ENCODE data around the gene MOK.
"Not testable (repeated sequence)": the region's sequence is repeated elsewhere in the genome, so short reads cannot be mapped to it uniquely, and the experiment has no call there.

The MOK gene, protein sequence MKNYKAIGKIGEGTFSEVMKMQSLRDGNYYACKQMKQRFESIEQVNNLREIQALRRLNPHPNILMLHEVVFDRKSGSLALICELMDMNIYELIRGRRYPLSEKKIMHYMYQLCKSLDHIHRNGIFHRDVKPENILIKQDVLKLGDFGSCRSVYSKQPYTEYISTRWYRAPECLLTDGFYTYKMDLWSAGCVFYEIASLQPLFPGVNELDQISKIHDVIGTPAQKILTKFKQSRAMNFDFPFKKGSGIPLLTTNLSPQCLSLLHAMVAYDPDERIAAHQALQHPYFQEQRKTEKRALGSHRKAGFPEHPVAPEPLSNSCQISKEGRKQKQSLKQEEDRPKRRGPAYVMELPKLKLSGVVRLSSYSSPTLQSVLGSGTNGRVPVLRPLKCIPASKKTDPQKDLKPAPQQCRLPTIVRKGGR

DNA sequence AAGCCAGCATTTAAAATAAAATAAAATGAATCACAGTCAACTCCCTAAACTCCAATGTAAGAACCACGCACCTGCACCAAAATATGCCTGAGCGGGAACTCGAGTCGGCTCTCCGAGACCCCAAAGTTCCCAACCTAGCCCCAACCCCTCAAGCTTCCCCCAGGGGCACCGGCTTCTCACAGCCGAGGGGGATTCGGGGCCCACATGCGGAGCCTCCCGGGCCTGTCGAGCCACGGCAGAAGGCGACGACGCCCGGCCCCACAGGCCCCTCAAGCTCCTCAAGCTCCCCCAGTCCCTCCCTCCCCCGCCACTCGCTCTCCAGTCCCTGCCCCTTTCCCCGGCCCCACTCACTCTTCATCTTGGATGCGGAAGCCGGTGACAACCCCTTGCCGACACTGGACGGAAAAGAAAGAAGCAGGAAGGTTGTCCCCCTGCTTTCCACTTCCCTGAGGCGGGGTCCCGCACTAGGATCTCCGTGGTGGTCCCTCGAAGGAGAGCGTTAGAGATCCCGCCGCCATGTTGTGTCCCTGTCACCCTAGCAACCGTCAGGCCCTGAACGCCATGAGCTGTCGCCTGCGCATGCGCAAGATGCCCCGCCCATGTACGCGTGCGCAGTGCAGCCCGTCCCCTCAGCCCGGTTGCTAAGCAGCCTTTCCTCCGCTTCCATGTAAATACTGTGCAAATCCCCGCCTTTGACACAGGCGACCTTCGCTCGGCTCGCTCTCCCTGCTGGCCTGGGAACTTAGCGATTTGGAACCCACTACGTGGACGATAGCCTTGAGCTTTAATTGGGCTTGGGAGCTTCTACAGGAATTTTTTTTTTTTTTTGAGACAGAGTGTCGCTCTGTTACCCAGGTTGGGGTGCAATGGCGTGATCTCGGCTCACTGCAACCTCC lies at the start of gene MOK:
Gene MOK (minus strand): TSS at position 554 of the 896 bp plus-strand sequence. CDS start 196 bp downstream, at position 358.
- peak; percentile 12 for TF ChIP-seq CTCF (IDR thresholded peaks at IDR 0.05)
- Histone ChIP-seq H3K79me2 (peaks cover 20% of the 10 kb centered on the region), H2AFZ (peak within 1 kb of the TSS; percentile 88), H3K36me3 (ENCODE audit: control insufficient read depth, insufficient read depth, low read length) (no peaks in the 10 kb centered on the region), H3K27me3 (ENCODE audit: control insufficient read depth, insufficient read depth, low read length) (no peaks in the 10 kb centered on the region), H3K9ac (no peak within 1 kb of the TSS), H3K27ac (peak within 1 kb of the TSS; percentile 79), H3K9me3 (ENCODE audit: control insufficient read depth, low read length) (no peaks in the 10 kb centered on the region), H3K4me2 (ENCODE audit: low read length) (peak within 1 kb of the TSS; percentile 69), H3K4me1 (no peaks in the 10 kb centered on the region), H3K4me3 (ENCODE audit: low read depth, low read length) (peak within 1 kb of the TSS; percentile 68)

DNA sequence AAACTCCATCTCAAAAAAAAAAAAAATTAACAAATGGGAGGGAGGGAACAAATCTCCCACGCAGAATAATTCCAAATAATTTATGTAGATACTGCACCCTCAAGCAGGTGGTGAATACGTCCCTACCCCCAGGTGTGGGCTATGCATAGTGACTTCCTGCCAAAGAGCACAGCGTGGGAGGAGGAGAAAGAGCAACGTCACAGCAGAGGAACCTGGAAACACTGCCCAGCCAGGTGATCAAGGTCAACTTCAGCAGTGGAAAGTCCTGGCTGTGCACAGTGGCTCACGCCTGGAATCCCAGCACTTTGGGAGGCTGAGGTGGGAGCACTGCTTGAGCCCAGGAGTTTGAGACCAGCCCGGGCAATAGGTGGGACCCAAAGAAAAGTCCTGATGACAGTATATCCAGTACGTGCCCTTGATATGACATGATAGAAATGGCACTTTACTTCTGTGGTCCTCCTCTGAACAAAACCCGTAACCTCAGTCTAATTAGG lies 48.2 kb upstream of the MOK start:
- no peaks in the 10 kb centered on the region for H3K9me3 ChIP-seq (ENCODE audit: control insufficient read depth, low read length)
- H3K4me2 ChIP-seq (ENCODE audit: low read length): no peak overlapping the region
- TF ChIP-seq CTCF (IDR thresholded peaks at IDR 0.05): no peak
- H3K9ac ChIP-seq: no peak overlapping the region
- no peak overlapping the region for H2AFZ ChIP-seq
- no peaks in the 10 kb centered on the region for H3K4me1 ChIP-seq
- no peaks in the 10 kb centered on the region for H3K36me3 ChIP-seq (ENCODE audit: control insufficient read depth, insufficient read depth, low read length)
- H3K79me2 ChIP-seq: peaks cover 14% of the 10 kb centered on the region
- no peak overlapping the region for H3K27ac ChIP-seq
- no peaks in the 10 kb centered on the region for H3K27me3 ChIP-seq (ENCODE audit: control insufficient read depth, insufficient read depth, low read length)
- no peak overlapping the region for H3K4me3 ChIP-seq (ENCODE audit: low read depth, low read length)

DNA sequence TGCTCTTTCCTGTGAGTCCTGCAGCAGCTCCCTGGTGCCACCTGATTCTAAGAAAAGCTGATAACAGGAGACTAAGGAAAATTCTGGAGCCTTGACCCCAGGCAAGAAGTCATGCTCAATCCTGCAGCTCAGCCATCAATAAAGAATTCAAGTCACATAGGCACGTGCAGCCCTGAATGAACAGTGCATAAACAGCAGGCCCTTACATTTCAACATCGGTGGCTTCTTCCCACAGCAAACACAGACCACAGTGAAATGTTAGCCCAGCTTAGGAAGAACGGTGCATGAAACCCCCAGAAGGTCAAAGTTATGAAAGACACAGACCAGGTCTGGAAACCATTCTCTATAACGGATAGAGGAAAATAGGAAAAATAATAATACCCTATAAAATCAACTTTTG lies 47.2 kb upstream of the MOK start:
- H2AFZ ChIP-seq: no peak overlapping the region
- H3K4me1 ChIP-seq: no peaks in the 10 kb centered on the region
- TF ChIP-seq CTCF (IDR thresholded peaks at IDR 0.05): no peak
- peak overlapping the region; percentile 2 for H3K27ac ChIP-seq
- no peaks in the 10 kb centered on the region for H3K36me3 ChIP-seq (ENCODE audit: control insufficient read depth, insufficient read depth, low read length)
- H3K9ac ChIP-seq: no peak overlapping the region
- H3K27me3 ChIP-seq (ENCODE audit: control insufficient read depth, insufficient read depth, low read length): no peaks in the 10 kb centered on the region
- H3K4me3 ChIP-seq (ENCODE audit: low read depth, low read length): no peak overlapping the region
- H3K79me2 ChIP-seq: peaks cover 14% of the 10 kb centered on the region
- no peak overlapping the region for H3K4me2 ChIP-seq (ENCODE audit: low read length)
- H3K9me3 ChIP-seq (ENCODE audit: control insufficient read depth, low read length): no peaks in the 10 kb centered on the region

DNA sequence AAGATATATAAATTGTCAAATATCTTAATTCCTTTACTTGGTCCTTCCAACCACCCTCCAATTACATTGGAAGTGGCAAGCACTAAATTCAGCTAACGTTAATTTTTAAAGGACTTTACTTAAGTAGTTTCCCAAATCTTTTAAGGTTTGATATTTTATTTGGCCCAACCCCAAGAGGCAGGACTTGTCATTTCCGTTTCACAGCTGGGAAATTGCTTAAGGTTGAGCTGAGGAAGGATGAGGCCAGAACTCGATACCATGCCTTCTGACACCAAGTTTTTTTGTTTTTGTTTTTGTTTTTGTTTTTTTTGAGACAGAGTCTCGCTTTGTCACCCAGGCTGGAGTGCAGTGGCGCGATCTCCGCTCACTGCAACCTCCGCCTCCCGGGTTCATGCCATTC lies 46.6 kb upstream of the MOK start:
- H3K79me2 ChIP-seq: peaks cover 14% of the 10 kb centered on the region
- H3K4me1 ChIP-seq; H3K36me3 ChIP-seq (ENCODE audit: control insufficient read depth, insufficient read depth, low read length); H3K27me3 ChIP-seq (ENCODE audit: control insufficient read depth, insufficient read depth, low read length); H2AFZ ChIP-seq; H3K4me2 ChIP-seq (ENCODE audit: low read length); H3K9ac ChIP-seq; H3K4me3 ChIP-seq (ENCODE audit: low read depth, low read length); H3K9me3 ChIP-seq (ENCODE audit: control insufficient read depth, low read length): not testable (repeated sequence)
- H3K27ac ChIP-seq: peak overlapping the region; percentile 34

- H3K4me2 ChIP-seq (ENCODE audit: low read length): no peak overlapping the region
- H3K27ac ChIP-seq: peak overlapping the region; percentile 34
- H3K36me3 ChIP-seq (ENCODE audit: control insufficient read depth, insufficient read depth, low read length): no peaks in the 10 kb centered on the region
- H3K79me2 ChIP-seq: peaks cover 14% of the 10 kb centered on the region
- no peaks in the 10 kb centered on the region for H3K4me1 ChIP-seq
- H3K27me3 ChIP-seq (ENCODE audit: control insufficient read depth, insufficient read depth, low read length): no peaks in the 10 kb centered on the region
- no peak overlapping the region for H2AFZ ChIP-seq
- no peaks in the 10 kb centered on the region for H3K9me3 ChIP-seq (ENCODE audit: control insufficient read depth, low read length)
- no peak for TF ChIP-seq CTCF (IDR thresholded peaks at IDR 0.05)
- H3K9ac ChIP-seq: no peak overlapping the region
- H3K4me3 ChIP-seq (ENCODE audit: low read depth, low read length): no peak overlapping the region
Measured at GRCh38 chr14:102351023-102351422, 46.1 kb upstream of the MOK start.
